RWPE1 (cell line): ENCODE results near the gene SATB2.

Experiments
- CTCF ChIA-PET: fragments of 350-600 bp; sonication (Branson Sonifier 250); formaldehyde crosslinking; extraction: SDS; loops from one replicate; lab custom pipeline; 2021; lab: Yijun Ruan, JAX
- POLR2A ChIA-PET: fragments of 400-600 bp; formaldehyde crosslinking; extraction: SDS; loops from one replicate; lab custom pipeline; 2020; ENCODE audit warnings: antibody characterized with exemption; ENCODE audit not compliant: low non-redundant PET; lab: Yijun Ruan, JAX
- DNase-seq: peaks from one replicate; pipeline ENCODE4 v3.0.0; 2012; ENCODE audit warnings: low spot score
- H3K27ac ChIP-seq: fragments of 450-650 bp; 2 replicates; pipeline ENCODE4 v1.5.1; 2017
- TF ChIP-seq, protein P1 (sequence below): fragments of 450-650 bp; conservative IDR thresholded peaks from 2 replicates; pipeline ENCODE4 v1.5.1; 2017; ENCODE audit warnings: low read depth, mild to moderate bottlenecking

SATB2 gene

DNA sequence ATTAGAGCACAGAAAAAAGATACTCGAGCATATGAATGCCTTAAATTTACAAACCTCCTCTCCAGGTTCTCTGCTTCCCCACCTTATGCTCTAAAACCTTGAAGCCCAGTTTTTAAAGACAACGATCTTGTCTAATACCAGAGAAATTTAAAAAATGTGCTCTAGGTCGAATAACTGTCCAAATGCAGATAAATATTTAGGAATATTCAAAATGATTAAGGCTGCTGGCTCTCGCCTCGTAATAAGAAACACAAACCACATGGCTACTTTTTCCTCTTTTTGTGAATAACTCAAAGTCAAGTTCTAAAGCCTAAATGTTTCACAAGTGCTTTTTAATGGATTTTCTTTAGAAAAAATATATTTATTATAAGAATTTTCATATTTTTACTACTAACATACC is 101.3 kb downstream of the SATB2 start:
- CTCF ChIA-PET, result interaction anchor here (0.6 kb wide), 1 partner anchor 1127 kb away, joined by 3 read pairs; no protein-coding TSS in a partner anchor
- DNase-seq, result no peak
- TF ChIP-seq, protein P1, sequence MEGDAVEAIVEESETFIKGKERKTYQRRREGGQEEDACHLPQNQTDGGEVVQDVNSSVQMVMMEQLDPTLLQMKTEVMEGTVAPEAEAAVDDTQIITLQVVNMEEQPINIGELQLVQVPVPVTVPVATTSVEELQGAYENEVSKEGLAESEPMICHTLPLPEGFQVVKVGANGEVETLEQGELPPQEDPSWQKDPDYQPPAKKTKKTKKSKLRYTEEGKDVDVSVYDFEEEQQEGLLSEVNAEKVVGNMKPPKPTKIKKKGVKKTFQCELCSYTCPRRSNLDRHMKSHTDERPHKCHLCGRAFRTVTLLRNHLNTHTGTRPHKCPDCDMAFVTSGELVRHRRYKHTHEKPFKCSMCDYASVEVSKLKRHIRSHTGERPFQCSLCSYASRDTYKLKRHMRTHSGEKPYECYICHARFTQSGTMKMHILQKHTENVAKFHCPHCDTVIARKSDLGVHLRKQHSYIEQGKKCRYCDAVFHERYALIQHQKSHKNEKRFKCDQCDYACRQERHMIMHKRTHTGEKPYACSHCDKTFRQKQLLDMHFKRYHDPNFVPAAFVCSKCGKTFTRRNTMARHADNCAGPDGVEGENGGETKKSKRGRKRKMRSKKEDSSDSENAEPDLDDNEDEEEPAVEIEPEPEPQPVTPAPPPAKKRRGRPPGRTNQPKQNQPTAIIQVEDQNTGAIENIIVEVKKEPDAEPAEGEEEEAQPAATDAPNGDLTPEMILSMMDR, result no peak
- POLR2A ChIA-PET, result no interaction called here
- H3K27ac ChIP-seq, result no peak overlapping the region

DNA sequence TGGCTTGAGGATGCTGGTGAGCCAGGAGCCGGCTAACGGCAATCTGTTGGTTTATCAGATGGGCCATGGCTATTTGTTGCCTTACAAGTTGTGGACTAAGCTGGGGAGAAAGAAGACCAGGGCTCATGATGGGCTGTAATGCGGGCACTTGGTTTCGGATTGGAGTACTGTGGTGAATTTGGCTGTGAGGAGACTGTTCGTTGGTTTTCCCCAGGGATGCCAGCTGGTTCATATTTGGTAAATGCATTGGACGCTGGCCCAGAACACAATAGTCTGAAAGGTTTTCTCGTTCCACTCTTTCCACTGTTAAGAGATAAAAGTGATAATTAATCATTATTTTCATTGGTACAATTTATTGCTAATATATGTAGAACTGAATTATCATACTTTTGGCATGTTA is 108.9 kb downstream of the SATB2 start:
- no peak for DNase-seq
- TF ChIP-seq, protein P1, result no peak
- ChIA-PET CTCF (no interaction called here), POLR2A (no interaction called here)
- H3K27ac ChIP-seq, result no peak overlapping the region

DNA sequence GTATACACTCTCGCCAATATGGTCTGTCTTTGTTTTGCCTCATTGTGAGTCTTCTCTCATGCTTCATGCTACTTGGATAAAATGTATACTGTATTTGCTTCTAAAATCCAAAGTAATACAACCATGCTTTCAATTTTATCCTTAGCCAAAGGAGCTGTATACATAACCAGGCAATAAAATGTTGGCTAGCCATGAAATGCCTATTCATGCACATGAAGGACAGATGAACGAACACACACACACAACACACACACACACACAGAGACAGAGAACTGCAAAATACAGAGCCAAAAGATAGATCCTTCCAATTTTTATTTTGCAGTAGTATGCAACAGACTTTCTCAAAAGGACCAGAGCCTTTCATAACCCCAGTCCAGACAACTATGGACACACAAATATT is 113.7 kb downstream of the SATB2 start:
- ChIA-PET CTCF (no interaction called here), POLR2A (no interaction called here)
- no peak for DNase-seq
- TF ChIP-seq, protein P1, result no peak
- no peak overlapping the region for H3K27ac ChIP-seq

- H3K27ac ChIP-seq, result no peak overlapping the region
- POLR2A ChIA-PET, result no interaction called here
- no peak for DNase-seq
- TF ChIP-seq, protein P1, result no peak
- CTCF ChIA-PET, result no interaction called here
Measured at GRCh38 chr2:199342334-199342733, 115.4 kb downstream of the SATB2 start.

DNA sequence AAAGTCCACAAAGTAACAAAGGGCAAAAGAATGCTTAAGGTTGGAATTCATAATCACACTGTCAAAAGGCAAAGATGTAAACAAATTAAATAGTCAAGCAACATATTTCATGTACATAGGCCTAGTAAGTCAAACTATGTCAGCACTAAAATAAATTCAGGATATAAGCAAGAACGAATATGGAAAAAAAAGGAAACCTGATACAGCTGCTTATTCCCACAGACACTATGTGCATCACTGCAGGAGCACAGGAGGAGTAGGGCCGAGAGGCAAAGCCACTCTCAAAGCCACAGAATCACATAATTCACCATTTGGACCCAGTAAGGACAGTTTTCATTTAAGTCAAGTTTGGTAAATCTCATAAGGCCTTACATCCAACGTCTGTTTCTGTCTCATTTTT is 116.6 kb downstream of the SATB2 start:
- ChIA-PET POLR2A (no interaction called here), CTCF (interaction anchor here (0.6 kb wide), 1 partner anchor 73 kb away, joined by 3 read pairs; no protein-coding TSS in a partner anchor)
- DNase-seq, result no peak
- H3K27ac ChIP-seq, result no peak overlapping the region
- TF ChIP-seq, protein P1, result no peak

GRCh38 chr2:199339891-199340605 is 117.7 kb downstream of the SATB2 start:
- no peak for DNase-seq
- H3K27ac ChIP-seq, result no peak overlapping the region
- ChIA-PET CTCF (interaction anchor here (0.7 kb wide), 1 partner anchor 1558 kb away, joined by 3 read pairs; no protein-coding TSS in a partner anchor), POLR2A (no interaction called here)
- TF ChIP-seq, protein P1, result no peak
